HEK293 (cell line): Measurements from ENCODE around the gene HMG20A.

ENCODE experiments used
- CTCF ChIP-seq: fragments of 450-650 bp; formaldehyde crosslinking; IDR thresholded peaks from 2 replicates; pipeline ENCODE4 v1.5.1; 2016; ENCODE audit warnings: missing biosample characterization, missing genetic modification characterization
- ZNF654 ChIP-seq: fragments of 450-650 bp; formaldehyde crosslinking; IDR thresholded peaks from 2 replicates; pipeline ENCODE4 v1.5.1; 2016; ENCODE audit warnings: low read depth, missing biosample characterization, missing genetic modification characterization

GRCh38 chr15:77517579-77517978 lies 96.9 kb downstream of the HMG20A start:
- TF ChIP-seq ZNF654 (no peak), CTCF (no peak)
